ENCODE measurements around the gene HDLBP.
"Not testable (repeated sequence)": the region's sequence is repeated elsewhere in the genome, so short reads cannot be mapped to it uniquely, and the experiment has no call there.

The HDLBP gene

GRCh38 chr2:241295326-241296095, 20.0 kb downstream of the HDLBP start:
- TF ChIP-seq CTCF (conservative IDR thresholded peaks at IDR 0.05; ENCODE audit: low read depth, low read length) = no peak
- no peak overlapping the region for H3K4me3 ChIP-seq (ENCODE audit: low read length)
- DNase-seq (ENCODE audit: low read depth) = no peak

GRCh38 chr2:241293378-241293797, 22.1 kb downstream of the HDLBP start:
- not testable (repeated sequence) for DNase-seq (ENCODE audit: low read depth); H3K4me3 ChIP-seq (ENCODE audit: low read length)

- DNase-seq (ENCODE audit: low read depth) = no peak
- no peak overlapping the region for H3K4me3 ChIP-seq (ENCODE audit: low read length)
- no peak for TF ChIP-seq CTCF (conservative IDR thresholded peaks at IDR 0.05; ENCODE audit: low read depth, low read length)
Measured at GRCh38 chr2:241291977-241292376, 23.5 kb downstream of the HDLBP start.

- no peak overlapping the region for H3K4me3 ChIP-seq (ENCODE audit: low read length)
- no peak for TF ChIP-seq CTCF (conservative IDR thresholded peaks at IDR 0.05; ENCODE audit: low read depth, low read length)
- DNase-seq (ENCODE audit: low read depth) = no peak
Measured at GRCh38 chr2:241291153-241291552, 24.3 kb downstream of the HDLBP start.

GRCh38 chr2:241289597-241289996, 25.9 kb downstream of the HDLBP start:
- no peak for DNase-seq (ENCODE audit: low read depth)
- TF ChIP-seq CTCF (conservative IDR thresholded peaks at IDR 0.05; ENCODE audit: low read depth, low read length) = no peak
- H3K4me3 ChIP-seq (ENCODE audit: low read length) = no peak overlapping the region

- no peak for DNase-seq (ENCODE audit: low read depth)
- TF ChIP-seq CTCF (conservative IDR thresholded peaks at IDR 0.05; ENCODE audit: low read depth, low read length) = no peak
- H3K4me3 ChIP-seq (ENCODE audit: low read length) = no peak overlapping the region
Measured at GRCh38 chr2:241289053-241289452, 26.4 kb downstream of the HDLBP start.

GRCh38 chr2:241288324-241288888, 27.1 kb downstream of the HDLBP start:
- TF ChIP-seq CTCF (conservative IDR thresholded peaks at IDR 0.05; ENCODE audit: low read depth, low read length) = no peak
- no peak for DNase-seq (ENCODE audit: low read depth)
- H3K4me3 ChIP-seq (ENCODE audit: low read length) = no peak overlapping the region

Measured in retinal pigment epithelial cell (primary cell).